Motor neuron (in vitro differentiated cells): ENCODE results near the gene CLUH. TPM values are rescaled to one million over a fixed set of nuclear protein-coding genes. Genes with fewer than 3 reads are reported as not detected.

Source experiments
- ATAC-seq, 8 experiments: fragments of 200-7000 bp; cut with Tn5 transposase; replicated peaks in 6 of 8; 2 replicates each; pipeline ENCODE4 v1.8.0; 2021; ENCODE audit warnings: mild to moderate bottlenecking in 8 of 8, moderate library complexity in 8 of 8
- H3K27ac ChIP-seq, 2 donors: fragments of 250-450 bp; sonication (Bioruptor Pico); 2 replicates each; pipeline ENCODE4 v1.9.0; 2021; ENCODE audit warnings: antibody characterized with exemption in 2 of 2, mild to moderate bottlenecking in 2 of 2, moderate library complexity in 1 of 2
- H3K4me1 ChIP-seq, 2 donors: fragments of 250-450 bp; sonication (Bioruptor Pico); replicated peaks in 1 of 2; 2 replicates each; pipeline ENCODE4 v1.6.1; 2021; ENCODE audit warnings: antibody characterized with exemption in 2 of 2, mild to moderate bottlenecking in 2 of 2, moderate library complexity in 1 of 2
- H3K4me3 ChIP-seq, 5 donors: fragments of 250-450 bp; sonication (Bioruptor Pico); 2 replicates each; pipeline ENCODE4 v1.9.0; 2021; ENCODE audit warnings: antibody characterized with exemption in 5 of 5, mild to moderate bottlenecking in 5 of 5, moderate library complexity in 4 of 5
- WGBS, 10 experiments: fragments of 450-650 bp; shearing (Covaris generic); methylation state at CpG; one replicate each; pipeline ENCODE4 v1.0.0; 2022; 5-methylcytosine and 5-hydroxymethylcytosine counted together
- in situ Hi-C, 9 experiments: fragments of 400-800 bp; cut with MboI; loops; one replicate each; pipeline ENCODE4 v1.15.0; 2021; ENCODE audit warnings: low sequenced_read_pairs in 9 of 9, low pct_unique_long_range_greater_than_20kb in 2 of 9; ENCODE audit not compliant: unreplicated experiment in 9 of 9
- total RNA-seq, 8 experiments: library from RNA; unstranded; fragments of 300-600 nt; gene quantifications; 2 replicates each; pipeline versions ENCODE4 v1.2.3 to v1.2.4, GENCODE V29; 2022

CLUH gene
- total RNA-seq, 8 experiments from 2014 or later, result 15.8 to 127 (median 28.4) TPM

GRCh38 chr17:2647957-2648356 lies 63.6 kb downstream of the CLUH start:
- in situ Hi-C loops, result no loop called here
- ATAC-seq, result no peak
- Histone ChIP-seq H3K4me1 (no peaks in the 10 kb centered on the region), H3K27ac (no peak overlapping the region), H3K4me3 (no peak overlapping the region)
- 86 to 100% (median 96%) methylated on average over 2 to 5 of the region's 6 CpGs; no CpG with 5 or more reads in 3 of the 10 experiments for WGBS, 10 experiments

GRCh38 chr17:2644971-2645370 lies 66.6 kb downstream of the CLUH start:
- Histone ChIP-seq H3K4me3 (no peak overlapping the region), H3K27ac (no peak overlapping the region), H3K4me1 (no peaks in the 10 kb centered on the region)
- WGBS, 10 experiments, result 75 to 100% (median 80%) methylated on average over 1 to 6 of the region's 6 CpGs; no CpG with 5 or more reads in 3 of the 10 experiments
- in situ Hi-C loops, result no loop called here
- ATAC-seq, result no peak

Other genes with a start within 250 kb of the CLUH start
- 10 to 100 TPM; 15.1 to 31.5 (median 20.3) TPM for gene METTL16, start 199.9 kb downstream of the CLUH start, total RNA-seq
- gene PAFAH1B1, start 118.1 kb downstream of the CLUH start, total RNA-seq, result 100 to 1,000 TPM in 3 of 8 experiments, 10 to 100 TPM in 5; 44.2 to 140 (median 95.0) TPM
- gene CCDC92B, start 37.9 kb upstream of the CLUH start, total RNA-seq, result 1 to 10 TPM in 5 of 8 experiments, under 1 TPM in 3; 0.15 to 2.9 (median 1.2) TPM
- gene RAP1GAP2, start 84.7 kb upstream of the CLUH start, total RNA-seq, result 10 to 100 TPM in 1 of 8 experiments, 1 to 10 TPM in 6, under 1 TPM in 1; 0.76 to 16.7 (median 4.3) TPM